Fibroblast of lung (primary cell): ENCODE data around the gene TM7SF2.

Source experiments
- CTCF ChIP-seq, 2 donors: IDR thresholded peaks in 1 of 2; conservative IDR thresholded peaks in 1 of 2; 1 replicate in 1 of 2; 2 replicates in 1 of 2; pipeline ENCODE4 v1.5.1; 2011 to 2012; ENCODE audit warnings: low read length in 2 of 2, control low read depth in 1 of 2, inconsistent platforms in 1 of 2, low read depth in 1 of 2, mild to moderate bottlenecking in 1 of 2
- EZH2 ChIP-seq: IDR thresholded peaks from 2 replicates; pipeline ENCODE4 v1.5.1; 2012; ENCODE audit warnings: low read length, control low read depth, mild to moderate bottlenecking; ENCODE audit errors: missing control alignments

- TF ChIP-seq CTCF (conservative IDR thresholded peaks at IDR 0.05 in 1 of 2, IDR thresholded peaks at IDR 0.05 in 1 of 2; ENCODE audit: low read depth in 1 of 2, low read length in 2 of 2) (no peak), EZH2 (no peak)
These were observed 45.3 kb downstream of the TM7SF2 start for GRCh38 chr11:65156926-65157325.
